Activated CD8-positive, alpha-beta memory T cell treated with anti-CD3 and anti-CD28 coated beads for 1 hour (primary cell): ENCODE results near the gene MELTF.

Experiments used
- DNase-seq, 2 donors: peaks; one replicate each; pipeline ENCODE4 v3.0.0-alpha.2; 2020; ENCODE audit warnings: low read depth in 1 of 2; ENCODE audit errors: extremely low read depth in 1 of 2

Gene MELTF

DNA sequence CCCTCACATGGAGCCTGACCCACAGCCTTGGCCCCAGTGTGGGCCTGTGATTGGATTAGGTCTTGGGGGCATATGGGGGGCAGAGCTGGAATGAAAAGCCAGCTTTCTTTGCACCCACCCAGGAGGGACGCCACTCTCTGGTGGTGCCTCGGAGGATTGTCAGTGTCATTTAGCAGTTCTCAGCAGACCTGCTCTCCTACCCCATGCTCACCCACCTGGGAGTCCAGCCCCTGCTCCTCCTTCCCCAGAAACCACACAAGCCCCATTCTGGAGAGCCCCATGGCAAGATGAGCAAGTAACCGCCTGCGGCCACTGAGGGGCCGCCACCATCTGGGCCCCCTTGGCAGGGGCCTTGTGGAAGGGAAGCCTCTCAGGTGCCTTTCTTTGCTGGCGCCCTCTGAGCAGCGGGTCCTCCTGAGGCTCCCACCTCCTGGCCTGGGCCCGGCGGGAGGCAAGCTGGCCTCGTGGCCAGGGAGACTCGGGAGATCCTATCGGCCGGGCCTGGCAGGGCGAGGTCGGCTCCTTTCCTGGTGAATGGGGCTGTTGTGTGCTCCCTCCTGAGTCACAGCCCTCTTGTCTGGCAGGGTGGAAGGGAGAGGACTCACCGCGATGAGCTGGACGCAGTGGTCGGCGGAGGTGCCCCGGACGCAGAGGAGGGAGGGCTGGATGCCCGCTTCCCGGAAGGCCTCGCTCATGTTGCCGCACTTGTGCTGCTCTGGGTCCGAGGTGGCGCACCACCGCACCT is 2.3 kb downstream of the MELTF start:
- no peak for DNase-seq

DNA sequence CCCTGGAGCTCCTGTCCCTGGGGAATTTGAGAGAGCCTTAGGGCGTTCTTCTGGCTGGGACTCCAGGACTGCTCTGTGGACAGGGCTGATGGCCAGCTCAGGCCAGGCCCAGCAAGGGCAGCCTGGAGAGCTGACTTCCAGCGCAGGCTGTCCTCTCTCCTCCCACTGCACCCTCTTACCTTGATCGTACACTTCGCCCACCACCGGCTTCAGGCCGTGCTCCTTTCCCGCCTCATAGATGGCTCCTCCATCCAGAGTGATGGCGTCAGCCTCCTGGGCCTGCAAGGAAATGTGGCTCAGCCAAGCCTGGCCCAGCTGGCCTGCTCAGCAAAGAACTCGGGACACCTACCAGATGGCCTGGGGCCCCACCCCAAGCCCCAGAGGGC is 3.1 kb downstream of the MELTF start:
- no peak for DNase-seq

DNA sequence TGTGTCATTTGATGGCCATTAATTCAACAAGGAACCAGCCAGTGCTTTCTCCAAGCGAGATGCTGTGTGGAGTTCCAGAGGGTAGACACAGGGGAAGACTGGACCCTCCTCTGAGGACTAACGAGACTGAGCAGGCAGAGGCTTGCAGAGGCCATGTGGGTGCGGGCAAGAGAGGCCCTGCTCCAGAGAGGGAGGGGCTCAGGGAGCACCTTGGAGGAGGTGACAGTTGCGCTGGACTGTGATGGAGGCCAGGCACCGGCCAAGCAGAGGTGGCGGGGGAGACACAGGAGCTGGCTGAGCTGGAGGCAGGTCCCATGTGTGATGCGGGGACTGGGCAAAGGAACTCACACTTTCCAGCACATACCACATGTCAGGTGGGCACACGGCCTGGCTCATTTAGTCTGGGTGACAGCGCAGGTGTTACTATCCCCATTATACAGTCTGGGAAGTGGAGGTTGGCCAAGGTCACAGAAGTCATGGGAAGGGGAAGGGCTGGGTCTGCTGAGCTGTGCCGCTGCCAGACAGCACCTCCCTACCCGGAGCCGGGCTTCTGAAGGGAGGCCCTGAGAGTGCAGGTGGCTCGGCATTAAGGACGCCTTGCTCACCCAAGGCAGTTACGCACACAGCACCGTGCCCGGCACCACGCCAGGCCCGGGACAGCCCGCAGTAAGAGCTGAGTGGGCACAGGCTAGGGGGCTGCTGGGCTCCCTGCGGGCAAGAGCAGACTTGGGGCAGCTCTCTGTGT is 3.7 kb downstream of the MELTF start:
- no peak for DNase-seq

DNA sequence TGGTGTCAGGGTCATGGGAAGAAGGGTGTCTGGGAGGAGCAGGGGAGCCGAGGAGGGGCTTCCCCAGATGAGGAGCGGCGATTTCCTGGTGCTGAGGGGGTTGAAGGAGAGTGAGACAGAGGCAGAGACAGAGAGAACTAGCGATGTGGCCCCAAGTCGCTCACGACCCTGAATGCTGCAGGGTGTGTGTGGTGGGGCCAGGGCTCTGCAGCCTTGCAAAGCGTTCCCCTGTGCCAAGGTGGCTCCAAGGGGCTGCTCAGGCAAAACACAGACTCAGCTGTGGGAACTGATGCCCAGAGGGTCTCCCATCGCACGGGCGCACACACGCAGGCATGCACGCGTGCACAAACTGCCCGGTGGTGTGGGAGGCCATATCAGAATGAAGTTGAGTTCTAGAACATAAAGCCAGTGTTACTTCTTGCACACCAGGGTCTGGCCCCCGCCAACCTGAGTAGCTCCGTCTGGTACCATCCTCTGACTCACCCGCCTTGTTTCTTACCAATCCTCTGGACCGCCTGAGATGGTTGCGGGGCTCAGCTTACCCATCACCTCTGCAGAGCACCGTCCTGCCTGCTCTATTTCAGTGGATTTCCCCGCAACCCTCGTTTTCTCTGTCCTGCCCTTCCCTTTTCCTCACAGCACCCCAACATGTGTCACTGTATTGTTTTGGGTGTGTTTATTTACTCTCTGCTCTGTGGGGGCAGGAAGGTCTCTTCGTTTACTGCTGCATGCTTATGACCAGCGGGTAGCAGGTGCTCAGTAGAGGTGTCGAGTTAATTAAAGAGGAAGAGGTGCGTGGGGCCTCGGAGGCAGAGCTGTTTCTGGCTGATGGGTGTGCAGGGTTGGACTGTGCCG is 4.5 kb downstream of the MELTF start:
- DNase-seq: no peak

DNA sequence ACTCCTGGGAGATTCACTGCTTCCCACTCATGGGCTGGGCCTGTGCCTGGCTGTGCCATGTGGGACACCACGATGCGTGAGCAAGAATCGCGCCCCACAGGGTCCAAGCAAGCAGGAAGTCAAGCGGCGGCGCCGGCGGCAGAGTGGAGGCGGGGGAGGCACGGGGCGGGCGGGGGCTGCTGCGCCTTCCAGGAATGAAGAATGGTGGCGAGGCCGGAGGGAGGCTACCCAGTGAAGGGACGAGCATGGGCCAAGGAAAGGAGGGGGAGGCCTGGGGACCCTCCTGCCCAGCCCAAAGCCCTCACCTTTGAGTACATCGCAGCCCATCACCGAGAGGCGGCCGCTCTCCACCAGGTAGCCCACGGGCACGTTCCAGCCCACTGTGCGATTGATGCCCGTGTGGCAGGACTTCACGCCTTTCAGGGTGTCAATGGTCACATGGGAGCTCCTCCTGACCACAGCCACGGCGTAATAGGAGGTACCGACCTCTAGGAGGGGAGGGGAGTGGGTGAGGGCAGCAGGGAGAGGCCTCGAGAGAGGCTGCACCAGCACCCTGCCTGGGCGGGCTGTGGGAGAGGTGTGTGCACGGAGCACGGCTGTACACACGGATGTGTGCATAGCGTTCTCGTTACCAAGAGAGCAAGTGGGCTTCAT is 5.5 kb downstream of the MELTF start:
- no peak for DNase-seq

DNA sequence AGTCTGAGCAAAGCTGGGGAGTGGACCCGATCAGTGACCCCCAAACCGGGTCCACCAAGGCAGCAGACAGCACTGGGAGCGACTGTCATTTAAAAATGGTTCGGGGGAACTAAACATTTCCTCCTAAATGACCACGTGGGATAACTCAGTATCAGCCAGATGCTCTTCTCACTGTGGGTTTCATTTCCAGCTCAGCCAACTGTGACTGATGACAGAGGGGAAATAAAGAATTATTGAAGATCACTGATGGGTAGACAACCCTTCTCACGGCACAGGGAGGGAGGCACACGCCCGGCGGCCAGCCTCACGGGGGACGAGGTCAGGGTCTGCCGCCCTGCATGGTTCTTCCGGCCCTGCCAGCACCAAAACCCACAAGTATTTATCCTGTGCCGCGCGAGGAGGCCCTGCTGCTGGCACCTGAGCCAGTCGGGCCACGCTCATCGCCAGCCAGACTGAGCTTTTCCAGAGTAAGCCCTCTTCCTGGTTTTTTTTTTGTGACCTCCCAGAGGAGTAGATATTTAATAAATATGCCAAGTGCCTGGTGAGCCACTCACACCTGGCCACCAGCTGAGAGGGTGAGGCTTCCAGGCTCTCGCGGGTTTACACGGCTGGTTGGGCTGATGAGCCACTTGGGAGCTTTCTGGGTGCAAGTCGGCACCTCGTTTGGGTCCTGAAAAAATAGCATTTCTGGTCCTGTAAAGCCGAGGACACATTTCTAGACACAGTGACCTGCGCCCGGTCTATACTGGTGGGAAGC is 6.2 kb downstream of the MELTF start:
- no peak for DNase-seq

DNA sequence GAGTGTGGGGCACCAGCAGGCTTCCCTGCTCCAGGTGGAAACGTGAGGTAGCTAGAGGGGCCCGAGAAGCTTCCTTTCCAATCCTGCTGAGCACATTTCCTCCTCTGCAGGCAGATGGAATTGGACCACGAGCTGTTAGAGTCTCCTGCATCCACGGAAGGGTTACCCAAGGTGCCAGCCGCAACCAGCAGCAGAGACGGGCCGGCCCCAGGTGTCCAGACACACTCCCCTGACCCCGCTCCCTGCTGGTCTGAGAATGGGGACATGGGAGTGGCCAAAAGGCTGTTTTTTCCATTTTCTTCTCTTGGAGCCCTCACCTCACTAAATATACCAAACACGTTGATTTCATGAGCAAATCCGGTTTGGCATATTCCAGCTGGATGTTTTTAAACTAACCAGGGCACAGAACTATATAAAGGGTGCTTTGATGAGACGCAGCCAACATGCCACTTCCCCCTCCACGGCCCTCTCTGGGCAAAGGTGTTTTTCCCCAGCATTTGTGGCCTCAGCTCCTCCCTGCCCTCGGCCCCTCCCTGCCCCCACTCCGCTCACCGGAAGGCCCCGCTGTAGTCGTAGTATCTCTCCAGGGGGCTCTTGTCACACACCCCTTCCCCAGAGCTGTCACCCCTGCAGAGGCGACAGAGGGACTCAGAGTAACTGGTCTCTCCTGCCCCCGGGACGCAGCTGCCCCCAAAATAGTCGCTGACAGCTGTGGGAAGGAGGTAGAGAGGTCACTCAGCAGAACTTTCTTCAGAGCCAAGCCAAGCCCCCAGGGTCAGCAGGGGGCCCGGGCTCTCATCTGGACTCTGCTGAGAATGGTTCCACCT is 7.0 kb downstream of the MELTF start:
- no peak for DNase-seq

DNA sequence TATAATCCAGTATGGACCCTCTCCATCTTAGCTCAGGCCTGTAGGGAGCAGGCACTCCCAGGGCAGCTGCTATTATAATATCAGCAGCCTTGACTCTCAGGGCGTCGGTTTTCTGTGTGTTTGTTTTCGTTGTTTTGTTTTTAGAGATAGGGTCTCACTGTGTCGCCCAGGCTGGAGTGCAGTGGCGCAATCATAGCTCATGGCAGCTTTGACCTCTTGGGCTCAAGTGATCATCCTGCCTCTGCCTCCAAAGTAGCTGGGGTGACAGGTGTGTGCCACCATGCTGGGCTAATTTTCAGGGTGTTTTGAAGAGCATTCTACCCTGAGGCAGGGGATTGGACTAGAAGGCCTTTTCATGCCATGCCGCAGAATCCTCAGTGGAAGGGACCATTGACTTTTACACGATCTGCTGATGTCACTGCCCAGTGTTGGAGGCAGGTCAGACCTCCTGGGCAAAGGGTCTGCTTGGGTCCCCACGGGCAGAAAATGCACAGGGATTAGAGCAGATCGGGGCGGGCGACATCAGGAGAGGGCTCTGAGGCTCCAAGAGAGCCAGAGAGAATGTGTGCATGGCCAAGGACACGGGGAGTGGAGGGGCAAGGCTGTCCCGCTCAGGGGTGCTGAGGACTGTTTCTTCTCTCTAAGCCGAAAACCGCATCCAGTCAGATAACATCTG is 7.8 kb downstream of the MELTF start:
- DNase-seq: no peak

DNA sequence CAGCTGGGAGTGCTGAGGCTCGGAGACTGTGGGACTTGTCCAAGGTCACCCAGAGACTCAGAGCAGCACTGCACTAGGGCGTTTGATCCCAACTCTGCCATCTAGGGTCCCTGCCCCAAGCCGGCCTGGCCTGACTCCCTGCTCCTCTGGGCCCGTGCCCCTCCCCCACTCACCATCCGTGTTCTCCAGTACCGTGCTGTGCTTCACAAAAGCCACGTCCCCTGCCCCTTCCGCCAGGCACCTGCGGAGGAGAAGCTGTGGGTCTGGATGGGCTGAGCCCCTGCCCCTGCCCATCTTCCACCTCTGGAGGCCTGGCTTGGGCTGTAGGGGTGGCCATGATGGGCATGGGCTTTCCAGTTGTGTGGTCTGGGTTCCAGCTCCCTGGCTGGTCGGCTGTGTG is 8.4 kb downstream of the MELTF start:
- DNase-seq: no peak

DNA sequence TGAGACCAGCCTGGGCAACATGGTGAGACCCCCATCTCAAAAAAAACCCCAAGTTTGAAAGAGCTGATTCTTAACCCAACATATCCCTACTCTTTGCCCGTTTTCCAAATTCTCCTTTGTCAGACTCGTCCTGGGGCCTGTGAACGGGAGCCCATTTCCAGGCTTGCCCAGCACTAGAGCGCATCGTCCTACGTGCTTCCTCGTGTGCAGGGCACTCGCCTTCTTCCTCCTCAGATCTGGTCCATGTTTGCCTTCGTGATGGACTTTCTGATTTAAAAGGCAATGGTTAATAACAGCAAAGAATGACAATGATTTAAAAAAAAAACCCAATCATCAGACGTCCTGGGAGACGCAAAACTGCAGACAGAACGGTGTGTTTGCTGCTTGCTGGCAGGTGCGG is 10.1 kb downstream of the MELTF start:
- no peak for DNase-seq

DNA sequence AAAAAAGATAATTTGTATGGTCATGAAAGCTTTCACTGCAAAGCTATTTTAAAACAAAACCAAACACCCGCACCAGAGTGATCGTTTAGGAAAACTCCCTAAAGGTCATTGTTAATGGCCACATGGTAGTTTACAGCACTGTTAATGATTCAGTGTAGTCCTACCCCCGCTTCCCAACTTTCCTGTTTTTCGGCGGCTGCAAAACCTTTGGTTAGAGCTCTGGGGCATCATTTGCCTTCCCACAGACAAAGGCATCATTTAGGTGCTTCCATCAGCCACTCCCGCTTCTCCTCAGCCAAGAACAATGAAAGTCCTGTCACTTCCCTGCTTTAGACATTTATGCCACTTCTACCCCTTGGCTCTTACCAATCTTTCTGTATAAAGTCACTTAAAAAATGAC is 10.6 kb downstream of the MELTF start:
- no peak for DNase-seq

DNA sequence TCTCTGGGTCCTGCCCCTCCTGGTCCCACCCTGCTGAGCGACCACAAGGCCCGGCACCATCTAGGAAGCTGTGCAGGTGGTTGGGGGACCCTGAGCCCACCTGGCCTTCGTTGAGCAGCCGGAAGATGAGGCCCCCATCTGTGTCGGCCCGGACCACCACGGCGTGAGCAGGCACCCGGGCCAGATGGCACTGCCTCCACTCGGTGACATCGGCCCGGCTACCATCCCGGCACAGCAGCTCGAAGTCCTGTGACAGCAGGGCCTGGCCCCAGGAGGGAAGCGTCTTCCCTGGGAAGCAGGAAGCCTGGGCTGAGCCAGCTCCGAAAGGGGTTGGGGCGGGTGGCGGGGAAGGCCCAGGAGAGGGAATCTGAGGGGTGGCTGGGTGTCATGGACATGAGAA is 12.6 kb downstream of the MELTF start:
- DNase-seq: no peak

DNA sequence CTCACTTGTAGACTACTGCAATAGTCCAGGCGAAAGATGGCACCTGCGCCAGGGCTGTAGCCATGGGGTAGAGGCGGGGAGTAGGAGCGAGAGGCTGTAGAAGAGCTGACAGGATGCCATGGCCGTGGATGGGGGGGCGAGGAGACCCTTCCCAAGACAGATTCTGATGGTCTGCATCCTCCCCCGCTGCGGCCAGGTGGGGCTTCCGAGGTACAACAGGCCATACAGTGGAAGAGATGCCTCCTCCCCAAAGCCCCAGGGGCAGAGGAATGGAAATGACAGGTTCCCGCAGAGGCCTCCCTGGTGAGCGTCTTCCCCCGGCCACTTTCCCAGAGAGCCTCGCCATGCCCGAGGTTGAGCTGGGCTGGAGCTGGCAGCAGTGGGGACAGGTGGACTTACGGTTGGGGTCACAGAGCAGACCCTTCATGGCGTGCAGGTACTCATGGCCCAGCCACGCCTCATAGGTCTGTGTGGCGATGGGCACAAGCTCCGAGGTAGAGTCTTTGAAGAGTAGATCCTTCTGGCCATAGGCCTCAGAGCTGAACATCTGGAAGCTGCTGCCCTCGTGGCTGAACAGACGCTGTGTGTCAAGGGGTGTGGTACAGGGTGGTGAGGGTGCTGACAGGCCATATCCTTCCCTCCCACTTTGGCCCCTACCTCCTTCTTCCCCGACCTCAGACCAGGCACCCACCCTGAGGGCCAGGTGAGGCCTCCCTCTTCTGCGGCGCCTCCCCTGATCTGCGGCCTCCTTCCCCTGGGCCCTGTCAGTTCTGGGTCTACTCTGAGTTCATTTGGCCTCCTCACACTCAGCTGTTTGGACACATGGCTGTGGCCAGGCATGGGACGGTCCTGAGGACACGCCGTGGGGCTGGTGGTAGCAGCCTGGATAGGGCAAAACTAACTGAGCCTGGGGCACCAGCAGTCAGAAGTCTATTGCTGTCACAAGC is 13.6 kb downstream of the MELTF start:
- DNase-seq: no peak

DNA sequence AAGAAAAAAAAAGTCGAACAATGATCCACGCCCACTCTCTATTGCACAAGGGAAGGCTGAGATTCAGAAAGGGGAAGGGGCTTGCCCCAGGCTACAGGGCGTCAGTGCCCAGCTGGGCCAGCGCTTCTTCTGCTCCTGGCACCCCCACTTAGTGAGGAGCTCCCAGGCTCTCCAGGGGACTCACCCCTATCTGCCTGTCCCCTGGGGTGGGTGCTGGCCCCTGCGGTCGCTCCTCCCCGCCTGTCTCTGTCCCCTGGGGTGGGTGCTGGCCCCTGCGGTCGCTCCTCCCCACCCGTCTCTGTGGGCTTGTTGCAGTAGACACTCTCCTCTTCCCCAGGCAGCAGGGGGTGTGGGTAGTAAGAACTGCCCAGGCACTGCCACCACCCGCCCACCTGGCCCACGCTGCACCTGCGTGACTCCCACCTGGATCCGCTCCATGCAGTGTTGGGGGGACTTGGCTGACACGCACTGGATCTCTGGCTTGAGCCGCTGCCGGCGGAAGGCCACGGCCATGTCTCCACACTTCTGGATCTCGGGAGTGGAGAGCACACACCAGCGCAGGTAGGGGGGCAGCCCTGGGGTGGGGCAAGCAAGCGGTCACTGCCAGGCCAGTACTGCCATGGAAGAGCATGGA is 14.6 kb downstream of the MELTF start:
- DNase-seq: no peak

DNA sequence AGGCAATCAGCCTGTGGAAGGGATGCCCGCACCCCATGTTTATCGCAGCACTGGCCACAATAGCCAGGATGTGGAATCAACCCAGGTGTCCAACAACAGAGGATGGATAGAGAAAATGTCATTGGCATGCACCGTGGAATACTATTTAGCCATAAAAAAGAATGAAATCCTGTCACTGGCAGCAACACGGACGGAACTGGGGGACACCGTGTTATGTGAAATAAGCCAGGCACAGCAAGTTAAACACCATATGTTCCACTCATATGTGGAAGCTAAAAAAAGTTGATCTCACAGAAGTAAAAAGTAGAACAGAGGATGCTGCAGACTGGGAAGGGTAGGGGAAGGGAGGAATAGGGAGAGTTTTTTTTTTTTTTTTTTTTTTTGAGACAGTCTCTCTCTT is 15.6 kb downstream of the MELTF start:
- no peak for DNase-seq

DNA sequence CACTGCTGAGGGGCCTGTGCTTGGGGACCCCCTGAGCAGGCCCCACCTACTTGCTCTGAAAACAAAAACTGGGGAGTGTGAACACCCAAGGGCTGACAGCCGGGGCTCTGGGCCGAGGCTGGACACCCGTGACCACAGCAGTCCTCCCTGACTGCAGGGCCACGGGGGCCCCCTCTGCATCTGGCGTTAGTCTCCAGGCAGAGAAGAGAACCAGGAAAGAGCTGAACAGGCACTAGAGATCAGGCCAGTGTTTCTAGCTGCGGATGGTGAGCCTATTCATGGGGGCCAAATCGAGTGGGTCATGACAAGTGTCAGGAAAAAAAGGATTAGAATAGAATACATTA is 17.1 kb downstream of the MELTF start:
- no peak for DNase-seq

DNA sequence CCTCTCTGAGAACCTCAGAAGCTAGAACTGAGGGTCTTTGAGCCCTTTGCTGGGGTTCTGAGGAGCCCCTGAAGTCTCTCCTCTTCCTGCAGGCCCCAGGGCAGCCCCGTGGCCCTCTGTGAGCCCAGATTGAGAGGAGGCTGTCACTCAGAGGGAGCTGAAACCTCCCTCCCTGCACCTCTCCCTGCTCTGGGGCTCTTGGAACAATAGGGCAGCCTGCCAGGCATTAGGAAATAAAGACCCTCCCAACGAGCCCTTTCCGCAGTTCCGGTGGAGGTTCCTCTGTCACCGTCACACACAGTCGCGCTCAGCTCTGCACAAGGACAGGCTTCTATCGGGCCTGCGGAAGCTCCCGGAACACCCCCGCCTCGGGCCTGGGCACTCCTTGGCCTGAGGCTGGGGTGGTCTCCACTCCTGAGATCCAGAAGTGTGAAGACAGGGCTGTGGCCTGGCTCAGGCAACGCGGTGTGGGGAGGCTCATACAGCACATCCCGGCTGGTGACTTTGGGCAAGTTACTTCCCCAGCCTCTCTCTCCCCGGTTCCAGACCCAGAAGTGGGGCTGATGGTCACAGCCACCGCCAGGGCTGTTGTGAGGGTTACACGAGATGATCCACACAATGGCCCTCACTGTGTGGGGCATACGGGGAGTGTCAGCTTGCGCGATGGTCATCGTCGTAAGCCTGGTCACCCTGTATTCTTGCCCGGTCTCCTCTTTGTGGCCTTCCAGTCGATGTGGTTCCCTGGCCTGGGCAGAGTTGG is 17.7 kb downstream of the MELTF start:
- no peak for DNase-seq
